Thoracic aorta (tissue), 2 donors: ENCODE measurements around the gene P2RX3. TPM values are rescaled to one million over a fixed set of nuclear protein-coding genes. Genes with fewer than 3 reads are reported as not detected.
"Not testable (repeated sequence)": the region's sequence is repeated elsewhere in the genome, so short reads cannot be mapped to it uniquely, and the experiment has no call there.

Source experiments
- ATAC-seq: fragments of 150-250 bp; one replicate; pipeline ENCODE4 v1.8.0; 2017; ENCODE audit warnings: low read depth; ENCODE audit not compliant: insufficient number of reproducible peaks, low FRiP score
- DNase-seq: peaks from one replicate; pipeline ENCODE4 v3.0.0-alpha.2; 2020; ENCODE audit warnings: low spot score
- H3K27ac ChIP-seq, 2 donors: fragments of 200-600 bp; sonication (generic); 1 replicate in 1 of 2; 2 replicates in 1 of 2; pipeline ENCODE4 v1.5.1; 2016; ENCODE audit warnings: mild to moderate bottlenecking in 2 of 2, moderate library complexity in 2 of 2
- H3K27me3 ChIP-seq: fragments of 200-600 bp; sonication (generic); replicated peaks from 2 replicates; pipeline ENCODE4 v1.6.0; 2016; ENCODE audit warnings: mild to moderate bottlenecking; ENCODE audit not compliant: insufficient read depth
- H3K36me3 ChIP-seq: fragments of 200-600 bp; sonication (generic); one replicate; pipeline ENCODE4 v1.5.1; 2016
- H3K4me1 ChIP-seq, 2 donors: fragments of 200-600 bp; sonication (generic); 1 replicate in 1 of 2; 2 replicates in 1 of 2; pipeline versions ENCODE4 v1.5.1 to v1.6.0; 2016; ENCODE audit warnings: low read depth in 2 of 2, mild to moderate bottlenecking in 1 of 2; ENCODE audit not compliant: control insufficient read depth in 1 of 2
- H3K4me3 ChIP-seq: fragments of 200-600 bp; sonication (generic); 2 replicates; pipeline ENCODE4 v1.5.1; 2016; ENCODE audit warnings: mild to moderate bottlenecking
- H3K9me3 ChIP-seq: fragments of 200-600 bp; sonication (generic); 2 replicates; pipeline ENCODE4 v1.5.1; 2016
- total RNA-seq, 2 donors: library from RNA; depleted of rRNA; stranded (reverse); fragments of >200 nt; gene quantifications; one replicate each; pipeline versions ENCODE4 v1.1.0 to v1.2.3, GENCODE V29; 2016
- TF ChIP-seq, protein P1 (sequence below): fragments of 200-600 bp; sonication (generic); IDR thresholded peaks from one replicate; pipeline ENCODE4 v1.5.1; 2019; ENCODE audit warnings: antibody characterized with exemption

Gene P2RX3
- total RNA-seq, 2 donors from 2014 or later: not detected

DNA sequence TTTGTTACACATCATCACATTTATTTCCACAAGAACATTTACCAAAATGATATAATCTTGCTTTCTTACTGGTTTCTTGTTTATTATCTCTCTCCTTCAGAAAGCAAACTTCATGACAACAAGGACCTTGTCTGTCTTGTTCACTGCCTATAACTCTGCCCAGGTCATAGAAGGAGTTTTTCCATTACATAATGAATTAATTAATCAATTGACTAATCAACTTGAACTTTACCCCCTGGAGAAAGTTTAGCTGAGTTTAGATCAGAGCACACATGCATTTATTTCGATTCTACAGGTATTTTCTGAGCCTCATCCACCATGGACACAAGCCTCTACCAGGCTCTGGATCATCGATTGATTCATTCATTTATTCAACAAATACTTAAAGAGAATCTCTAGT lies 58.6 kb downstream of the P2RX3 start:
- Histone ChIP-seq H3K9me3 (no peaks in the 10 kb centered on the region), H3K4me1 (no peaks in the 10 kb centered on the region), H3K27ac (no peak overlapping the region), H3K27me3 (no peaks in the 10 kb centered on the region), H3K36me3 (no peaks in the 10 kb centered on the region), H3K4me3 (no peak overlapping the region)
- no peak for ATAC-seq
- TF ChIP-seq, protein P1, sequence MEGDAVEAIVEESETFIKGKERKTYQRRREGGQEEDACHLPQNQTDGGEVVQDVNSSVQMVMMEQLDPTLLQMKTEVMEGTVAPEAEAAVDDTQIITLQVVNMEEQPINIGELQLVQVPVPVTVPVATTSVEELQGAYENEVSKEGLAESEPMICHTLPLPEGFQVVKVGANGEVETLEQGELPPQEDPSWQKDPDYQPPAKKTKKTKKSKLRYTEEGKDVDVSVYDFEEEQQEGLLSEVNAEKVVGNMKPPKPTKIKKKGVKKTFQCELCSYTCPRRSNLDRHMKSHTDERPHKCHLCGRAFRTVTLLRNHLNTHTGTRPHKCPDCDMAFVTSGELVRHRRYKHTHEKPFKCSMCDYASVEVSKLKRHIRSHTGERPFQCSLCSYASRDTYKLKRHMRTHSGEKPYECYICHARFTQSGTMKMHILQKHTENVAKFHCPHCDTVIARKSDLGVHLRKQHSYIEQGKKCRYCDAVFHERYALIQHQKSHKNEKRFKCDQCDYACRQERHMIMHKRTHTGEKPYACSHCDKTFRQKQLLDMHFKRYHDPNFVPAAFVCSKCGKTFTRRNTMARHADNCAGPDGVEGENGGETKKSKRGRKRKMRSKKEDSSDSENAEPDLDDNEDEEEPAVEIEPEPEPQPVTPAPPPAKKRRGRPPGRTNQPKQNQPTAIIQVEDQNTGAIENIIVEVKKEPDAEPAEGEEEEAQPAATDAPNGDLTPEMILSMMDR: no peak
- DNase-seq: no peak

DNA sequence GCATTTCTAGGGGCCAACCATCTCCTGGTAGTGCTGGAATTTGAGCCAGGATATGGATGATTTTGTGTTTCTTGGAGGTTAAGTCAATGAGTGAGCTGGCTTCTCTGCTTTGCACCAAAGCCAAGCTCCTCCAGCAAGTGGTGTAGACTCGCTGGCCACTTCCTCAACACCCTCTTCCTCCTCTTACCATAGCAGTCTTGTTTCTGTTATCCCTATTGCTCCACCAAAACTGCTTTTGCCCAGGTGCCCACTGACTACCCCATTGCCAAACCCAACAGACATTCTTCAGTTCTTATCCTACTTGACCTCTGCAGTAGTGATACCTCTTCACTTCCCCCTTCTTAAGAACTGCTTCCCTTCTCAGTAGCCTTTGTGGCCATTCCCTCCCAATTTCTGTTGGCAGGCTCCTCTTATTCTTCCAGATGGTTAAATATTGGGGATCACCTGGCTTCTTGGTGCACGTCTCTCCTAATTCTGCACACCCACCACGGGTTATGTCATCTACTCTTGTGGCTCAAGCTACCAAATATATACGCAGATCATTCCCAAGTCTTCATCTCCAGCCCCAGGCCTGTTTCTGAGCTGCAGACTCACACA lies 59.3 kb downstream of the P2RX3 start:
- no peak overlapping the region for H3K27ac ChIP-seq
- ATAC-seq: no peak
- H3K36me3 ChIP-seq: no peaks in the 10 kb centered on the region
- no peak overlapping the region for H3K4me3 ChIP-seq
- H3K27me3 ChIP-seq: no peaks in the 10 kb centered on the region
- H3K4me1 ChIP-seq: no peaks in the 10 kb centered on the region
- no peak for DNase-seq
- no peaks in the 10 kb centered on the region for H3K9me3 ChIP-seq
- TF ChIP-seq, protein P1: no peak

DNA sequence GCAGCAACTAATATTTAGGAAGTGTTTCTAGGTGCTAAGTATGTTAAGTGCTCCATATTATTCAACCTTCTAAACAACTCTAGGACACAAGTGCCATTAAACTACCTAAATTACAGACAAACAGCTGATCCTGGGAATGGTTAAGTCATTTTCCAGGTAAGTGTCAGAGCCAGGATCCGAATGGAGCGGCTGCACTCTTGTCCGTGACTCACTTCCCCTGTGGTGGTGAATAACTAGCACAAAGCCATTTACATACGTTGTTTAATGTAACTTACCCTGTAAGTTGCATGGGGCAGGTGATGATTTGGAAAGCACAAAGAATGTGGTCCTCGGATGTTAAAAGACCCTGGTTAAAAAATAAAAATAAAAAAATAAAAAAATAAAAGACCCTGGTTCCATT lies 61.1 kb downstream of the P2RX3 start:
- TF ChIP-seq, protein P1: no peak
- Histone ChIP-seq H3K27me3 (no peaks in the 10 kb centered on the region), H3K4me1 (no peaks in the 10 kb centered on the region), H3K9me3 (no peaks in the 10 kb centered on the region), H3K36me3 (no peaks in the 10 kb centered on the region), H3K27ac (no peak overlapping the region), H3K4me3 (no peak overlapping the region)
- ATAC-seq (no peak), DNase-seq (no peak)

DNA sequence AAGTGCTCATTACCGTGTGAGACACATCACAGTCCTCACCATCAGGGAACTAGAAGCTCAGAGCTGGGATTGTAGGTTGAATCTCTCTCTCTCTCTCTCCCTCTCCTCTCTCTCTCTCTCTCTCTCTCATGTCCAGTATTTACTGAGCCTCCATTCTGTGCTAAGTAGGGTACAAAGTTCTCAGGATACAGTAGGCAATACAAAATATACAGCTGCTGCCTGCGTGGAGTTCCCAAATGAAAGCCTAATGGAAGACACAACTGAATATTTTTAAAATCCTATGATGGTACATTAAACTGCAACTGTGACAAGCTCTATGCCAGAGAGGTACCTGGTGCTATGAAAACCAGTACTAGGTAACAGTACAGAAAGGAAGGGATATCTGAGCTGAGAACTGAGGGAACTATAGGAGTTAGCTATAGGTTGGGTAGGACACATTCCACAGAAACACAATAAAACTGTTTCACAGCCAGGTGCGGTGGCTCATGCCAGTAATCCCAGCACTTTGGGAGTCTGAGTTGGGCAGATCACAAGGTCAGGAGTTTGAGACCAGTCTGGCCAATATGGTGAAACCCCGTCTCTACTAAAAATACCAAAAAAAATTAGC lies 61.9 kb downstream of the P2RX3 start:
- ATAC-seq (no peak), DNase-seq (no peak)
- H3K27me3 ChIP-seq: no peaks in the 10 kb centered on the region
- TF ChIP-seq, protein P1: no peak
- H3K4me3 ChIP-seq: no peak overlapping the region
- H3K27ac ChIP-seq: no peak overlapping the region
- no peaks in the 10 kb centered on the region for H3K9me3 ChIP-seq
- H3K36me3 ChIP-seq: no peaks in the 10 kb centered on the region
- H3K4me1 ChIP-seq: no peaks in the 10 kb centered on the region

DNA sequence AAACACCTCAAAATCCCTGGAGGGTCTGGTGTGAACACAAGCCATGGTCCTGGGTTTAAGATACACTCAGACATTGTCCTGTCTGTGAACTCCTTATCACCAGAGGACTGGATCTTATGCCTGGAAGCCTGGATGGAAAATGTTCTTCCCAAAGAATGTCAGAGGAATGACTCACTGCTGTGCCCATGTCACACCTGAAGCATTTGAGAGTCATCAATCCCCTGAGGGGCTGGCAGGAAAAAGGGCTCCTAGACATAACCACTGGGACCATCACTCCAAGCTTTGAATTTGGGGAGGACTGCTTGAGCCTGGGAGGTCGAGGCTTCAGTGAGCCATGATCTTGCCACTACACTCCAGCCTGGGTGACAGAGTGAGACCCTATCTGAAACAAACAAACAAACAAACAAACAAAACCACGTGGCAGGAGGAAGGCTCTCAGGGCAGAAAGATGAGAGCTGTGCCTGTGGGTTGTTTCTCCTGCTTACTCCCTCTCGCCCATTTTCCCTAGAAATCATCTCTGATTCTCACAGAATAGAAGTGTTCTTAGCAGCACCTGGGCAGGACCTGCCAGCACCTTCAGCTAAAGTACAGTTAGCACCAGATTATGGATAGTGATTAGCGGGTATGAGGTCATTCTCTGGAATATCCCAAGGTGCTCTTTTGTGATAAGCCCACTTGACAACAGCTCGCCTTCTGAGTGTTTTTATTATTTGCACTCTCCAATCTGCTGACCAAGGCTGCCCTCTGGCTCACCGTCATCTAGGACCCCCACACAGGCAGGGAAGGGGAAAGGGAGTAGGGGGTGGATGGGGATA lies 64.2 kb downstream of the P2RX3 start:
- ATAC-seq (no peak), DNase-seq (no peak)
- H3K9me3 ChIP-seq: no peaks in the 10 kb centered on the region
- TF ChIP-seq, protein P1: no peak
- no peak overlapping the region for H3K27ac ChIP-seq
- no peaks in the 10 kb centered on the region for H3K4me1 ChIP-seq
- H3K4me3 ChIP-seq: no peak overlapping the region
- no peaks in the 10 kb centered on the region for H3K27me3 ChIP-seq
- H3K36me3 ChIP-seq: peaks cover 10% of the 10 kb centered on the region

DNA sequence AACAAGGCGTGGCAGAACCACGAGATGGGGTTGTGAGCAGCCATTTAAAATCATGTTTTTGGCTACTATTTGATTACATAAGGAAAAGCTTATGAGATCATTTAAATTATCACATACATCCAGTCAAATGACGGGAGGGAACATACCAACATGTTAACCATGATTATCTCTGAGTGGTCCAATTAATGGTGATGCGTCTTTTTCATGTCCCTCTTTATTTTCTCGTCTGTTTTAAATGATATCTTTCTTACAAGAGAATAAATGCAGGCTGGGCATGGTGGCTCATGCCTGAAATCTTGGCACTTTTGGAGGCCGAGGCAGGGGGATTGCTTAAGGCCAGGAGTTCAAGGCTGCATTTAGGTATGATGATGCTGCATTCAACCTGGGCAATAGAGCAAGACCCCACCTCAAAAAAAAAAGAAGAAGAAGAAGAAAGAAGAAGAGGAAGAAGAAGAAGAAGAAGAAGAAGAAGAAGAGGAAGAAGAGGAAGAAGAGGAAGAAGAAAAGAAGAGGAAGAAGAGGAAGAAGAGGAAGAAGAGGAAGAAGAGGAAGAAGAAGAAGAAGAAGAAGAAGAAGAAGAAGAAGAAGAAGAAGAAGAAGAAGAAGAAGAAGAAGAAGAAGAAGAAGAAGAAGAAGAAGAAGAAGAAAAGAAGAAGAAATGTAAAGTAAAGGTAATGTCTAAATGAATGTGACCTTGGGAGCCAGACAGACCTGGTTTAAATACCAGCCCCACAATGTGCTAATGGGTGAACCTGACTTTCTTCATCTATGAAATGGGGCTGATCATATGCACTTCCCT lies 65.0 kb downstream of the P2RX3 start:
- ATAC-seq, H3K27me3 ChIP-seq, H3K27ac ChIP-seq, H3K4me3 ChIP-seq, H3K9me3 ChIP-seq, DNase-seq, H3K4me1 ChIP-seq: not testable (repeated sequence)
- peaks cover 14% of the 10 kb centered on the region for H3K36me3 ChIP-seq
